ENCODE data around the gene CABP4.

CABP4 gene

DNA sequence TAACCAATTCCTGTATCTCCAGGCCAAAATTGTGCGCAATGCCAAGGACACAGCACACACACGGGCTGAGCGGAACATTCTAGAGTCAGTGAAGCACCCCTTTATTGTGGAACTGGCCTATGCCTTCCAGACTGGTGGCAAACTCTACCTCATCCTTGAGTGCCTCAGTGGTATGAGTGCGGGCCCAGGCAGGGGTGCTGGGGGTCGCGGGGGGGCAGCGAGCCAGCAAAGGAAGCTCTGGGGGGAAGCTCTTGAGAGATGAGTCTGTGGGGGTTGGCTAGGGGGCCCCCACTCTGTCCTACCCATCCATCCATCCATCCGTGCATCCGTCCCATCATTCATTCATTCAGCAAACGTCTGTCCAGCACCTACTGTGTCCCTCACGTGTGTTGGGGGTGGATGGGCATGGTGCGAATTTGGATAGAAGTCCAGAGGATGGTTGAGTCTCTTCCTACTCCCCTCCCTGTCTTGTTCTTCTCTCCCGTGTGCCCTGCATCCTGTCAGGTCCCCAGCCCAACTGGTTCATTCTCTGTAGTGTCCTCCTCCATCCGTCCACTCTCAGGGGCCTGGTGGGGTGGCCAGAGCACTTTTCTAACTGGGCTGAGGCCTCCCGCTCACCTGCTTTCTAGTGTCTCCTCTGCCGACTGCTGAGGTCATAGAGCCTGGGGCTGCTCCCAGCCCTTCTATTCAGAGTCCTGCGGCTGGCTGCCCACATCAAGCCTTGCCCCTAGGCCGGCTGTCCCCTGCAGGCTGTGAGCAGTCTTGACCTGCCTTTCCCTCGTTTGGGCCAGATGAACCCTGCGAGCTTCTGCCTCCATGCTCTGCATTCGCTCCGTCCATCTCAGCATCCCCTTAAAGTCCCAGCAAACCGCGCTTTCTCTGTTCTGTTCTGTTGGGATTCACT, 23.6 kb upstream of the CABP4 start:
- Histone ChIP-seq H3K4me1 (ENCODE audit: insufficient read depth, low read length) (peaks cover 17% of the 10 kb centered on the region), H3K27me3 (ENCODE audit: control insufficient read depth in 1 of 2, insufficient read depth in 2 of 2, low read length in 2 of 2) (no peaks in the 10 kb centered on the region), H3K9me3 (ENCODE audit: low read length) (no peaks in the 10 kb centered on the region), H3K36me3 (ENCODE audit: insufficient read depth, low read length) (peaks cover 45% of the 10 kb centered on the region), H3K4me3 (ENCODE audit: low read depth in 1 of 2, low read length in 2 of 2) (no peak overlapping the region), H3K9ac (ENCODE audit: low read length) (no peak overlapping the region), H3K27ac (ENCODE audit: low read depth, low read length) (no peak overlapping the region)

DNA sequence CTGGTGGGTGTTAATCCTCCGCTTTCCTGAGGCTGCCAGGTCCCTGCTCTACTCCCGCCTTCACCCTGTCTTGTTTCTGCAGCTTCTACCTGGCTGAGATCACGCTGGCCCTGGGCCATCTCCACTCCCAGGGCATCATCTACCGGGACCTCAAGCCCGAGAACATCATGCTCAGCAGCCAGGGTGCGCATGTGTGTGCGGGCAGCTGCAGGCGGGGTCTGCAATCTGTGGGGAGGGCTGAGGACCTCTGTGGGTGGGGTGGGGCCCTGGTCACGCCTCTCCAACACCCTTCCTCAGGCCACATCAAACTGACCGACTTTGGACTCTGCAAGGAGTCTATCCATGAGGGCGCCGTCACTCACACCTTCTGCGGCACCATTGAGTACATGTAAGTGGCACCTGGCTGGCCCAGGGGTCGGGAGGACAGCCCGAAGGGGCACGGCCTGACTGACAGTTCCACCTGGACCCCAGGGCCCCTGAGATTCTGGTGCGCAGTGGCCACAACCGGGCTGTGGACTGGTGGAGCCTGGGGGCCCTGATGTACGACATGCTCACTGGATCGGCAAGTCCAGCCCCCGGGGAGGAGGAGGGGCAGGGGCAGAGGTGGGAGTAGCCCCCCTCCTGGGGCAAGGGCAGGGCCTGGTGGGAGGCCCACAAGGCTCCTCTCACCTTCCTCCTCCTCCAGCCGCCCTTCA, 22.4 kb upstream of the CABP4 start:
- no peaks in the 10 kb centered on the region for H3K9me3 ChIP-seq (ENCODE audit: low read length)
- H3K4me3 ChIP-seq (ENCODE audit: low read depth in 1 of 2, low read length in 2 of 2) = no peak overlapping the region
- H3K36me3 ChIP-seq (ENCODE audit: insufficient read depth, low read length) = peaks cover 45% of the 10 kb centered on the region
- no peak overlapping the region for H3K9ac ChIP-seq (ENCODE audit: low read length)
- H3K4me1 ChIP-seq (ENCODE audit: insufficient read depth, low read length) = peaks cover 11% of the 10 kb centered on the region
- H3K27ac ChIP-seq (ENCODE audit: low read depth, low read length) = no peak overlapping the region
- no peaks in the 10 kb centered on the region for H3K27me3 ChIP-seq (ENCODE audit: control insufficient read depth in 1 of 2, insufficient read depth in 2 of 2, low read length in 2 of 2)

DNA sequence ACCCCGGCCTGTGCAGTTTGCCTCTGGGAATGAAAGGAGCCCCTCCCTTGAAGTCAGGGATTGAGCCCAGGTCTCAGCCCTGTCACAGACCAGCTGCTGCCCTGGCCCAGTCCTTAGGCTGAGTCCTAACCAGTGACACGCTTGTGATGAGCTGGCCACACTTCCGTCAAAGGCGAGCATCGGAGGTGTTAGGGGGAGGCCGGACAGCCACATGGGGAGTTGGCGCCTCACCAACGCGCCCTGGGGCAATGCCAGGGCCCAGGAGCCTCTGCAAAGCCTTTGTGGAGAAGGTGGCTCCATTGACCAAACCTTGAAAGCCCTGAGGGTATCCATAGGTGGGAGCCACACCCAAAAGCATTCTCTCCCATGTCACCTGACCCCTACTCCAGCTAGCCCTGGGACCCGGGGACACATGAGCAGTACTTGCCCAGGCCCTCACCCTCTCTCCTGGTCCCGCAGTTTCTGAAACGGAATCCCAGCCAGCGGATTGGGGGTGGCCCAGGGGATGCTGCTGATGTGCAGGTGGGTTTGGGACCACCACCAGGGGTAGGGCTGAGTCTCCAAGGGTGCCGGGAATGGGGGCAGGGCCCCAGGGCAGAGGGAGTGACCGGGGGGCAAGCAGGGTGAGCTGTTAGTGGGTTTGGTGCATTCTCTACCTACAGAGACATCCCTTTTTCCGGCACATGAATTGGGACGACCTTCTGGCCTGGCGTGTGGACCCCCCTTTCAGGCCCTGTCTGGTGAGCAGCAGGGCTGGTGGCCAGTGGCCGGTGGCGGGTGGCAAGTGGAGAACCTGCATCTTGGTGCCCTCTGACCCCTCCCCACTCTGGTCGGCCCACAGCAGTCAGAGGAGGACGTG, 21.4 kb upstream of the CABP4 start:
- no peaks in the 10 kb centered on the region for H3K9me3 ChIP-seq (ENCODE audit: low read length)
- H3K27me3 ChIP-seq (ENCODE audit: control insufficient read depth in 1 of 2, insufficient read depth in 2 of 2, low read length in 2 of 2) = no peaks in the 10 kb centered on the region
- peaks cover 45% of the 10 kb centered on the region for H3K36me3 ChIP-seq (ENCODE audit: insufficient read depth, low read length)
- H3K9ac ChIP-seq (ENCODE audit: low read length) = no peak overlapping the region
- peaks cover 9% of the 10 kb centered on the region for H3K4me1 ChIP-seq (ENCODE audit: insufficient read depth, low read length)
- H3K27ac ChIP-seq (ENCODE audit: low read depth, low read length) = no peak overlapping the region
- H3K4me3 ChIP-seq (ENCODE audit: low read depth in 1 of 2, low read length in 2 of 2) = no peak overlapping the region

DNA sequence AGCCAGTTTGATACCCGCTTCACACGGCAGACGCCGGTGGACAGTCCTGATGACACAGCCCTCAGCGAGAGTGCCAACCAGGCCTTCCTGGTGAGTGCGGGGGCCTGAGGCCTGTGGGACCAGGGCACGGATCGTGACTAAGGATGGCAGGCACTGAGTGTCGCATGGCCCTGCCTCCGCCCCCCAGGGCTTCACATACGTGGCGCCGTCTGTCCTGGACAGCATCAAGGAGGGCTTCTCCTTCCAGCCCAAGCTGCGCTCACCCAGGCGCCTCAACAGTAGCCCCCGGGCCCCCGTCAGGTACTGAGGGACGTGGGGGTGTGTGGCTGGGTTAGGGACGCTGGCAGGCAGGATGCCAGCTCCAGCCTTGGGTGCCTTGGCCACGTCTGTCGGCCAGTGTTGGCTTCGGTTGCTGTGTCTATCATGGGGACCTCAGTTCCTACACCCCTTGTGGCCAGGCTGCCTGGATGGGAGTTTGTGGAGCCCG, 20.7 kb upstream of the CABP4 start:
- Histone ChIP-seq H3K9me3 (ENCODE audit: low read length) (no peaks in the 10 kb centered on the region), H3K27me3 (ENCODE audit: control insufficient read depth in 1 of 2, insufficient read depth in 2 of 2, low read length in 2 of 2) (no peaks in the 10 kb centered on the region), H3K4me3 (ENCODE audit: low read depth in 1 of 2, low read length in 2 of 2) (no peak overlapping the region), H3K9ac (ENCODE audit: low read length) (no peak overlapping the region), H3K4me1 (ENCODE audit: insufficient read depth, low read length) (peaks cover 4% of the 10 kb centered on the region), H3K36me3 (ENCODE audit: insufficient read depth, low read length) (peaks cover 43% of the 10 kb centered on the region), H3K27ac (ENCODE audit: low read depth, low read length) (no peak overlapping the region)

DNA sequence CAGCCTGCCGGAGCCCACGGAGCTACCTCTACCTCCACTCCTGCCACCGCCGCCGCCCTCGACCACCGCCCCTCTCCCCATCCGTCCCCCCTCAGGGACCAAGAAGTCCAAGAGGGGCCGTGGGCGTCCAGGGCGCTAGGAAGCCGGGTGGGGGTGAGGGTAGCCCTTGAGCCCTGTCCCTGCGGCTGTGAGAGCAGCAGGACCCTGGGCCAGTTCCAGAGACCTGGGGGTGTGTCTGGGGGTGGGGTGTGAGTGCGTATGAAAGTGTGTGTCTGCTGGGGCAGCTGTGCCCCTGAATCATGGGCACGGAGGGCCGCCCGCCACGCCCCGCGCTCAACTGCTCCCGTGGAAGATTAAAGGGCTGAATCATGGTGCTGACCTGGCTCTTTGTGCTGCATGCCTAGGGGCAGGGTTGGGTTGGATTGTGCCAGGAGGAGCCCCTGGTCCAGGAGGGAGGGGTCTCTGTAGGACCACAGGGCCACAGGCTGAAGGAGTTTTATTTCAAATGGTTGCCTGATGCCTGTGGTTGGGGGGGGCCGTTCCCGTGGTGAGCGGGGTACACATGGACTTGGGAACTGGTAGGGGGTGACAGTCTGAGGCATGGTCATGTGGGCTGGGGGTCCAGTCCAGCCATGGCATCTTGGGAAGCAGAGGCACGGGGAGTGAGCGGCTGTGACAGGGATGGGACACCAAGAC, 20.0 kb upstream of the CABP4 start:
- Histone ChIP-seq H3K27me3 (ENCODE audit: control insufficient read depth in 1 of 2, insufficient read depth in 2 of 2, low read length in 2 of 2) (no peaks in the 10 kb centered on the region), H3K9me3 (ENCODE audit: low read length) (no peaks in the 10 kb centered on the region), H3K4me1 (ENCODE audit: insufficient read depth, low read length) (peaks cover 5% of the 10 kb centered on the region), H3K9ac (ENCODE audit: low read length) (no peak overlapping the region), H3K27ac (ENCODE audit: low read depth, low read length) (no peak overlapping the region), H3K4me3 (ENCODE audit: low read depth in 1 of 2, low read length in 2 of 2) (no peak overlapping the region), H3K36me3 (ENCODE audit: insufficient read depth, low read length) (peaks cover 41% of the 10 kb centered on the region)

DNA sequence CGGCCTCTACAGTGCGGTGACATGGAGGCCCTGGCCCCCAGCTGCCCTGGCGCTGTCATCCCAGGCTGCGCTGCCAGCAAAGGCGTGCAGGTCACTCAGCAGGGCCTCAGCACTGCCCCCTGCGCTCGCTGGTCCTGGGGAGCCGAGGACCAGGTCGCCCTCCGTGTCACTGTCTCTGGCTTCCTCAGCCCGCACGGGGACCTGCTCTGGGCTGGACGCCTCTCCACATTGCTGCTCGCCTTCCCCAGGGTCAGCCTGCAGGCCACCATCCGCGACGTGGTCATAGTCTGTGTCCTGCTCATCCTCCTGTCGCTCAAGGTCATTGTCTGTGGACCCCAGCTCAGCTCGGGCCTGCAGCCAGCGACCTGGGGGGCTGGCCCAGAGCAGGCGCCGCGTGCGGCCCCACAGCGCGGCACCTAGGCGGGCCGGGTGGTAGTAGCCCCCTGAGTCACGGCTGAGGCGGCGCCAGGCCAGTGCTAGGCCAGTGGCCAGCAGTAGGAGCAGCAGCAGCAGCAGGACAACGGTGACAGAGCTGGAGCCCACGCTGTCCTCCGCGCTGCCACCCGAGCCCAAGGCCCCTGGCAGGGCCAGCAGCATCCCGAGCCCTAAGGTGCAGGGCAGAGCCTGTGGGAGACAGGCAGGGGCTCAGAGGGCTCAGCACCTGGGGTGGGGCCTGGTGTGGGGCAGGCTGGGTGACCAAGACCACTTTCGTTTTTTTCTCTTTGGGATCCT, 19.3 kb upstream of the CABP4 start:
- Histone ChIP-seq H3K9me3 (ENCODE audit: low read length) (no peaks in the 10 kb centered on the region), H3K36me3 (ENCODE audit: insufficient read depth, low read length) (peaks cover 41% of the 10 kb centered on the region), H3K4me1 (ENCODE audit: insufficient read depth, low read length) (peaks cover 5% of the 10 kb centered on the region), H3K9ac (ENCODE audit: low read length) (no peak overlapping the region), H3K27ac (ENCODE audit: low read depth, low read length) (no peak overlapping the region), H3K4me3 (ENCODE audit: low read depth in 1 of 2, low read length in 2 of 2) (no peak overlapping the region), H3K27me3 (ENCODE audit: control insufficient read depth in 1 of 2, insufficient read depth in 2 of 2, low read length in 2 of 2) (no peaks in the 10 kb centered on the region)

DNA sequence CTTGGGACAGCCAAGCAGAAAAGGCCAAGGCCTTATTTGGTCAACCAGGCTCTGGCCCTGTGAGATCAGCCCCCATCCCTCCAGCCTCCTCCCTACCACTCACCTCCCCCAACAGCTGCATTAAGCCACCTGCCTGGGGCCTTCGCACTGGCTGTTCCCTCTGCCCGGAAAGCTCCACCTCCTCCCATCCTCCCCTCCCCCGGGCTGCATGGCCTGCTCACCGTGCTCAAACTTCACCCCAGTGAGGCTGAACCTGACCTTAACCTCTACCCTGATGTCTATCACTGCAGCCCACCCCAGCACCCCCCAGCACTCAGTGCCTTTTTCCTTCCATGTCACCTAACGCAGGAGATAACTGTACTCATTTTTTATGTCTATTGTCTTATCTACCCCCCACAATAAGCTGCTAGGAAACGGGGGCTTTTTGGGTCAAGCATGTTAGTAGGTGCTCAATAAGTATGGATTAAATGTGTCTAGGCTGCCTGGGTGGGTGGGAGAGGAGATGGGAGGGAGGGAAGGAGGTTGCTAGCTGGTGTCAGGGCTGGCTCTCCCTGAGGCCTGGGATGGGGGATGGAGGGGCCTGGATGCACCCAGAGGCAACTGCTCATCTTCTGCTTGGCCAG, 18.6 kb upstream of the CABP4 start:
- Histone ChIP-seq H3K36me3 (ENCODE audit: insufficient read depth, low read length) (peaks cover 41% of the 10 kb centered on the region), H3K9me3 (ENCODE audit: low read length) (no peaks in the 10 kb centered on the region), H3K4me1 (ENCODE audit: insufficient read depth, low read length) (peaks cover 5% of the 10 kb centered on the region), H3K27me3 (ENCODE audit: control insufficient read depth in 1 of 2, insufficient read depth in 2 of 2, low read length in 2 of 2) (no peaks in the 10 kb centered on the region), H3K9ac (ENCODE audit: low read length) (no peak overlapping the region), H3K27ac (ENCODE audit: low read depth, low read length) (no peak overlapping the region), H3K4me3 (ENCODE audit: low read depth in 1 of 2, low read length in 2 of 2) (no peak overlapping the region)

DNA sequence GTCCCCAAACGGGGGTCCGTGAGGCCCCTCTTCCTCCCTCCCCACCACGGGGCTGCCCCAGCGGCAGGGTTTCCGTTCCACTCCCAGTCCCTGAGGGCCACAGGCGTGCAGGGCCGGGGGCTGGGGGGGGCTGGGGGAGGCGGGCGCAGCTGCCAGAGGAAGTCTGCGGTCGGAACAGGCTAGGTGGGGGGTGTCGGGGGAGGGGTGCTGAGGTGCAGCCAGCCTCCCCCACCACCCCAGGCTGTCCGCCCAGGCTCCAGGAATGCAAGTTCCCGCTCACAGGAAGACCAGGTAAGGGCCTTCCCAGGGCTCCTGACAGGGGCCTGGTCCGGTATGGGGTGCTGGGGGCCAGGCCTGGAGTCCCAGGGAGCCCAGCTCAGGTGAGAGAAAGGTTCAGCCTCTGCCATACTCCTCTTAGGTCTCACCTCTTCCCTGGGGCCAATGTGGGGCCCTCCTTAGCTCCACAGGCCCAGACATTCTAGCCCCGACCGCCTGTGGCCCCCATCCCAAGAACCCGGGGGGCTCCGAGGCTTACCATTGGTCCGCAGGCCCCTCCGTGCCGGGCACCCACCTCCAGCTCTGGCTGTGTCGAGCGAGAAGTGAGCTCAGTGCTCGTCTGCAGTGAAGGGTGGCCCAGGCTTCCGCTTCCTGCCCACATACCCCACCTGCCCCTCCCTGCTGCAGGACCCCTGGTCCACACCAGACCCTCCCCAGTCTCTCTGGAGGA, 17.9 kb upstream of the CABP4 start, which contains the start of gene PTPRCAP:
Gene PTPRCAP (minus strand): TSS at position 601 of the 727 bp plus-strand sequence. CDS start 63 bp downstream, at position 538.
- H3K36me3 ChIP-seq (ENCODE audit: insufficient read depth, low read length) = peaks cover 35% of the 10 kb centered on the region
- no peaks in the 10 kb centered on the region for H3K9me3 ChIP-seq (ENCODE audit: low read length)
- H3K27me3 ChIP-seq (ENCODE audit: control insufficient read depth in 1 of 2, insufficient read depth in 2 of 2, low read length in 2 of 2) = no peaks in the 10 kb centered on the region
- no peak within 1 kb of the TSS for H3K4me3 ChIP-seq (ENCODE audit: low read depth in 1 of 2, low read length in 2 of 2)
- no peak within 1 kb of the TSS for H3K27ac ChIP-seq (ENCODE audit: low read depth, low read length)
- H3K4me1 ChIP-seq (ENCODE audit: insufficient read depth, low read length) = peaks cover 8% of the 10 kb centered on the region
- no peak within 1 kb of the TSS for H3K9ac ChIP-seq (ENCODE audit: low read length)

DNA sequence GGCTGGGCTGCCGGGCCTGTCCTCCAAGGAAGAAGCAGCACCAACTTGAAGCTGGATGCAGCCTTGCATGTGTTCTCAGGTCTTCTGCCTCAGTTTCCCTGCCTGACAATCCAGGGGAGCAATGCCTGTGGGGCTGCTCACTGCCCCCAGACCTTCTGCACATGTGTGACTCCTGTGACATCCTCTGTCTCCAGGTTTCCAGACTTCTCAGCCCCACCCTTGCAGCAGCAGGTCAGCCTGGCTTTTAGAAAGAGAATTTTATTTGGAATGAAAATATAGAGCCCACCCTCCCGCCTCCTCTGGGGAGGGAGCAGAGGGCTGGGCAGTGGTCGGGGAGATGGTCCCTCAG, 17.4 kb upstream of the CABP4 start:
- H3K4me1 ChIP-seq (ENCODE audit: insufficient read depth, low read length) = peaks cover 13% of the 10 kb centered on the region
- peaks cover 29% of the 10 kb centered on the region for H3K36me3 ChIP-seq (ENCODE audit: insufficient read depth, low read length)
- no peaks in the 10 kb centered on the region for H3K9me3 ChIP-seq (ENCODE audit: low read length)
- H3K4me3 ChIP-seq (ENCODE audit: low read depth in 1 of 2, low read length in 2 of 2) = no peak overlapping the region
- H3K27ac ChIP-seq (ENCODE audit: low read depth, low read length) = no peak overlapping the region
- no peaks in the 10 kb centered on the region for H3K27me3 ChIP-seq (ENCODE audit: control insufficient read depth in 1 of 2, insufficient read depth in 2 of 2, low read length in 2 of 2)
- H3K9ac ChIP-seq (ENCODE audit: low read length) = no peak overlapping the region
